ENCODE measurements around the gene BEGAIN.

DNA sequence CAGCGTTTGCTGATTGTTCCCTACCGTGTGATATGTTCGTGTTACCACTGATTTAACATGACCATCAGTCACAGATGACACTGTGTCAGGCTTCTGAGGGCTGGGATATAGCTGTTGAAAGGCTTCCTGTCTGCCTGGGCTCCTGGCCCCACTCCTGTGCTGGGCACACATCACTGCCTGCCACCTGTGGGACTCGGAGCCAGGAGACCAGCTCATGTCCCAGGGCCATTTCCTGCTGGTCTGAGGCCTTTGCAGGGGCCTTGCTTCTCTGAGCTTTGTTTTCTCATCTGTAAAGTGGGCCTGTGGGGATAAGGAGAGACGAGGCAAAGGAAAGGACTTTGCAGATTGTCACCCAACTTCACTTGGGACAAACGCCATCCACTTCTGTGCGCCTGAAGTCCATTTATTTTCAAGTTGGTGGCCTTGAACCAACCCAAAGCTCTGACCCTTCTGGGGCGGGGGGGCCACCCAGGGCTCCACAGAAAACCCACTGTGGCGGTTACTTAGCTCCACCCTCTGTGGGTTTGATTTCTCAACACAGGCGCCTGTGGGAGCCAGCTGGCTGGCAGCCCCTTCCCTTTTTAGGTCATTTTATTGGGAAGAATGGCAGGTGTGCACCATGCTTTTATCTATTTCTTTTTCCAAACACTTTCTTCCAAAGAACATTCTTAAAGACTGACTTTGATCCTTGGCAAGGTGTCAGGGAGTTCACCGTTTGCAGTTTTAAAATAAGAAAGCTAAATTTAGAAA lies 54.1 kb downstream of the BEGAIN start:
- TF ChIP-seq CTCF (IDR thresholded peaks at IDR 0.05) (no peak), EP300 (IDR thresholded peaks at IDR 0.05; ENCODE audit: low read depth) (no peak)
